Epidermal melanocyte (primary cell): ENCODE results near the gene KIAA0232.

Experiments
- DNase-seq: peaks from one replicate; pipeline ENCODE4 v3.0.0; 2011; ENCODE audit warnings: low spot score; ENCODE audit not compliant: insufficient read length

The KIAA0232 gene

DNA sequence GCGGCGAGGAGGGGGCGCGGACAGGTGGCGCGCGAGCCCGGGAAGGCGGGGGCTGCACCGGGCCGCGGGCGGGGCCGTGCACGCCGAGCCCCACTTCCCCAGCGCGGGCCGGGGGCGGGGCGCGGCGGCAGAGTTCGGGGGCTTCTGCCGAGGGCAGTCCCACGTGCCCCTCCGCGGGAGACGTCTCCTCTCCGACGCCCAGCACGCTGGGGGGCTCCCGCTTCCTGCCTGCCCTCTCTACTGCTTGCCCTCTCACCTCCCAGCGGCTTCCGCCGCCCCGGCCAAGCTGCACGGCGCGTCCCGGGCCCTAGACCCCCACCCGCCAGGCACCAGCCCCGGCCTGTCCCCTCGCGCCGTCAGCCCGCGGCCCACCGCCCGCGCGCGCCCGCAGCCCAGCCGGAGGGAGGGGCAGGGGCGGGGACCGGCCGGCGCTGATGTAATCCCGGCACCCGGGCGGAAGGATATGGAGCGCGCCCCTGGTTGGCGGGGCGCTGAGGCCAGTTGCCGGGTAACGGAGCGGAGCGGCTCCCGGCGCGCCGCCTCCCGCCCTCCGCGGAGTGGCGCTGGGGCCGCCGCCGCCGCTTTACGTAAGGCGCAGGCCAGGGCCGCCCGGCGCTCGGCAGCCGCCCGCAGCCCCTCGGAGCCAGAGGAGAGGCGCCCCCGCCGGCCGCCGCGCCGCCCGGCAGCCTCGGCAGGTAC is at the start of gene KIAA0232:
Gene KIAA0232, plus strand, starts transcription at position 581 of the 699 bp plus-strand sequence. CDS start 41,727 bp downstream, outside the sequence.
- peak; percentile 92 for DNase-seq

DNA sequence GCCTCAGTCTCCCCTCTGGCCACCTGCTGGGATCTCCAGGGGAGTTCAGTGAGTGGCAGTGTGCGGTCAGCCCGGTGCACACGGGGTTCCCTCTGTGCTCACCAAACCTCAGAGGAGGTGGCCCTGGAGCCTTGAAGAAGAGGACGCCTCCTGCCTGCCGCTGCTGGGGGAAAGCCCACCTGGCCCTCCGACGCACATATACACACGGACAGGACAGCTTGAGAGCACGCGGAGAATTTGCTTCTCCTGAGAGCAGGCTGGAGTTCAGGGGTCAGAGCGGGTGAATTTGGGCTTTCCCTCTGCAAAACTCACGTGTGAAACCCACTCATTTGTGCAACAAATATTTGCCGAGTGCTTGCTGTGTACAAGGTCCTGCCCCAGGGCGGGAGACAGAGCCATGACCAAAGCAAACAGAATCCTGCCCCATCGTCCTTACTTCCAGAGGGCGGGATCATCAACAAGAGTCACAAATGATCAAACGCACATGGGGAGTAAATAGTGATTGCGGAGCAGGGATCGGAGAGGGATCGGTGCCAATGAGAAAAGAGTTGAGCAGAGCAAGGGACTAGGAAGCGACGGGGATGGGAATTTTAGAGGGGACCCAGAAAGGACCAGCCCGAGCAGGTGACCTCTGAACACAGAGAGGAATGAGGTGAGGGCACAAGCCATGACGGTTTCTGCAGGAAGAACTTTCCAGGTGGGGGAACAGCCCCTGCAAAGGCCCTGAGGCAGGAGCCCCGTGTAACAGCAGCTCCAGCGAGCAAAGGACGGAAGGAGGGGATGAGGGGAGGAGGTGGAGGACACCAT is 49.0 kb upstream of the KIAA0232 start:
- no peak for DNase-seq

- DNase-seq = no peak
Measured at GRCh38 chr4:6734165-6734786, 48.3 kb upstream of the KIAA0232 start.

DNA sequence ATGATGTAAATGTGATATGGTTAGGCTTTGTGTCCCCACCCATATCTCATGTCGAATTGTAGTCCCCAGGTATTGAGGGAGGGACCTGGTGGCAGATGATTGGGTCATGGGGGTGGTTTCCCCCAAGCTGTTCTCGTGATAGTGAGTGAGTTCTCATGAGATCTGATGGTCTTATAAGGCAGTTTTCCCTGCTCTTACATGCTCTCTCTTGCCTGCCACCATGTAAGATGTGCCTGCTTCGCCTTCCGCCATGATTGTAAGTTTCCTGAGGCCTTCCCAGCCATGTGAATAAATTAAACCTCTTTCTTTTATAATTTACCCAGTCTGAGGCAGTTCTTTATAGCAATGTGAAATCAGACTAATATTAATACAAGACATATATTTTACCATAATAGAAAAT is 42.6 kb upstream of the KIAA0232 start:
- no peak for DNase-seq

- no peak for DNase-seq
Measured at GRCh38 chr4:6740347-6740746, 42.2 kb upstream of the KIAA0232 start.

DNA sequence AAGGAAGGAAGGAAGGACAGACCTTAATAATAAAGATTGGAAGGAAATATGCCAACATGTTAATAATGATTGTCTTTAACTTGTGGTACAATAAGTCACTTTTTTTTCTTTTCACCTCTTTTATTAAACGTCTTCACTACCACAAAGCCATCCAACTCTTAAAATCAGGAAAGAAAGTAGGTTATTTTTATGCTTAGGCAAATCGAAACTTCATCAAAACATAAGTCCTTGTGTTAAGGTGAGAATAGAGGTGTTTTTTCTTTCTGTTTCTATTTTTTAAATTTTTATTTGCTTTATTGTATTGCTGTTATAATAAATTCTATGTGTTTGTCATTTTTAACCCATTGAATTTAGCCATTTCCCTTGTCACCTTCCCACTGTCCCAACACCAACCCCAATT is 40.0 kb upstream of the KIAA0232 start:
- DNase-seq = no peak

DNA sequence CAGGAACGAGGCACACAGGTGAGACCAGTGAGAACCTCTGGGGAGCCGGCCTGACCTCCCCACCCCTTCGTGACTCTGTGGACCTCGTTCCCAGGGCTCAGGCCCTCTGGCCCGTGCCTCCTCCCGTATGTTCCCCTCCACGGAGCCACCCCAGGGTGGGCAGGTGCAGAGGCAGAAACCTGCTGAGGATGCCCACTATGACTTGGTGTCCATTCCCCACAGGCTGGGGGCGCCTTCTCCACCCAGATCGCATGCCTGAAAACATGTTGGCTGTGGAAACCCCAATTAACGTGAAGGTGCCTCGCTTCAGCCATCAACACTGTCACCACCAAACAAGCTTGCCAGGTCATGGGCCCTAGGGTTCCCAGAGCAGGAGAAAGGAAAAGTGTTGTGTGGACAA is 39.5 kb upstream of the KIAA0232 start:
- no peak for DNase-seq

GRCh38 chr4:6746721-6747293 is 35.7 kb upstream of the KIAA0232 start:
- DNase-seq = no peak

DNA sequence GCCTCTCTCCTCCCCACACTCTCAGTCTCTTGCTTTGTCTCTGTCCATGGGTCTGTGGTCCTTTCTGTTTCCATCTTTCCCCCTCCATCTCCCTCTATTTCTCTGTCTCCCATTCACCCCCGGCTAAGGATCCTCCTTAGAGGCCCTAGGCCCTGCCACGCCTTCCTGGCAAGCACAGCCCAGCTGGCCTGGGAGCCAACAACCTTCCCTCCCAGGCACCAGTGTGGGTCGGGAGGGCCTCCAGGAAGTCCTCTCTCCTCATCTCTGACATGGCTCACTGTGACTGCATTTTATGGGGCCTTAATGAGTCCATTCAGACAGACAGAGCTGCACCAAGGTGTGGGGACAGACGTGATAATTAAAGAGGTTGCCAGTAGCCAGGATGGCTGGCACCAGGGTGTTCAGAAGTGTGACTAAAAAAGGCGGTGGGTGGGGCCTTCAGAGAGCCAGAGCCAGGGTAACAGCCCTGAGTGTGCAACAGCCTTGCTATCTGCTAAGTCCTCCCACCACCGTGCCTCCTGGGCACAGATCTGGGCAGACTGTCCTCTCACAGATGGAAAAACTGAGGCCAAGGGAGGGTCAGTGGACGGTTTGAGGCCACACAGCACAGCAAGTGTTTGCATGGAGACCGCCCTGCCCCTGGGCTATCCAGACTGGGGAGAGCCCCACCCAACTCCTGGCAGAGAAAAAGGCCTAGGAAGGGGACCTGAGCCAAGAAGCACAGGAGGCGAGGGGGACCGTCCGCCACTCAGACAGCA is 35.1 kb upstream of the KIAA0232 start:
- no peak for DNase-seq

- DNase-seq = no peak
Measured at GRCh38 chr4:6748286-6748685, 34.2 kb upstream of the KIAA0232 start.

DNA sequence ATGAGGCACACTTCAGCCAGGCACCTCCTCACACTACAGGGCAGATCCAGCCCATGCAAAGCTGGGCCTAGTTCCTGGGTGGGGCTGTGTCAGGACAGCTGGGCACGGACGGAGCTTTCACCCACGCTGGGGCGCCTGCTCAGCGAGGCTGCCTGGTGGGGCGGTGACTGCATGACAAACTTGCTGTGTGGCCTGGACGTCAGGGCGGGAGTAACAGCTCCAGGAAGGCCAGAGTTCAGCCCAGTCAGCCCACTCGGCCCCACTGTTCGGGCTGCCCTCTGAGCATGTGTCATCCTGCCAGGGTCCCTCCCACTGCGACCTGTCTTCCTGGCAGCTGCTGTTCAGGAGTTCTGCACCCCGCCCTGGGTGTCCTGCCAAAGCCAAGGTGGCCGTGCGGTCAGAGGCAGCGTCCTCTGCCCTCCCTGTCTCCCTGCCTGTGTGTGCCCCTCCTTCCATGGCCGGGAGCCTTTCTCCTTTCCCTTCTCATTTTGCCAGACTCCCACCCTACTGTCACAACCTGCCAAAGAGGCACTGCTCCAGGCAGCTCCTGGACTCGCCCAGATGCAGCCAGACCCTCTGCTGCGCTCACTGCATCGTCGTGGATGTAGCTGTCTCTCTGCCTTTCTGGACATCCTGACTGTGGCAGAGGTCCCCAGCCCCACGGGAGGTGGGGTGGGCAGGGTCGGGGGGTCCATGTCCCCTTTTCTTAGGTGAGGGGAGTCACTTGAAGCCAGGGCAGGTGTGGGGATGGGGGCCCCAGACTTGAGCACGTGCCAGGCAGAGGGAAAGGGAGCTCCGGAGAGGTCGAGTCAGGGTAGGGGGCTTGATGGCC is 33.0 kb upstream of the KIAA0232 start:
- DNase-seq = no peak

GRCh38 chr4:6750286-6751221 is 32.0 kb upstream of the KIAA0232 start:
- no peak for DNase-seq

- DNase-seq = peak; percentile 16
Measured at GRCh38 chr4:6751611-6752485, 30.7 kb upstream of the KIAA0232 start.

DNA sequence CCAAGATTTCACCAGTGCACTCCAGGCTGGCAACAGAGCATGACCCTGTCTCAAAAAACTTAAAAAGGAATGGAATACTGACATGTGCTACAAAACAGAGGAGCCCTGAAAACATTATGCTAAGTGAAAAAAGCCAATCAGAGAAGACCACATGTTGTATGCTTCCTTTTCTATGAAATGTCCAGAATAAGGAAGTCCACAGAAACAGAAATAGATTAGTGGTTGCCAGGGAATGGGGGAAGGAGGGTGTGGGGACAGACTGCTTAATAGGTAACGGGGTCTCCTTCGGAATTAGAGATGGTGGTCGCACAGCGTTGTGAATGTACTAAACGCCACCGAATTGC is 30.1 kb upstream of the KIAA0232 start:
- DNase-seq = no peak

- peak; percentile 14 for DNase-seq
Measured at GRCh38 chr4:6753103-6753560, 29.4 kb upstream of the KIAA0232 start.

DNA sequence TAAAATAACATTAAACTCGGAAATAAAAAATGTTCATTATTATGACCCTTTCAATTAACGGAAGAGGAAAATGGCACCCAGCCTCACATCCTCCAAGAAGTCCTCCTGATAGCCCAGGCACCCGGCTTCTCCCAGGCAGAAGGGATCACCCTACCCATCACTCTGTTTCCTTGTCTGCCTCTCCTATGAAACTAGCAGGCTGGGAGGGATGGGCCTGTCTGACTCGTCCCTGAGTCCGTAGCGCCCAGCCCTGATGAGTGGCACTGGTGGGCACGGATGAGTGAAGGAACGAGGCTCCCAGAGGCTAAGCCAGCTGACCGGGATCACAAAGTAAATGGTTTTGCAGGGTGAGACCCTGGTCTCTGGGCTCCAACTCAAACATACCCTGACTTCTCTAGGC is 28.6 kb upstream of the KIAA0232 start:
- DNase-seq = no peak

- DNase-seq = peak; percentile 7
Measured at GRCh38 chr4:6754481-6755087, 27.9 kb upstream of the KIAA0232 start.
